Measurements from ENCODE around the gene DEPDC4.

- TF ChIP-seq, protein P1, sequence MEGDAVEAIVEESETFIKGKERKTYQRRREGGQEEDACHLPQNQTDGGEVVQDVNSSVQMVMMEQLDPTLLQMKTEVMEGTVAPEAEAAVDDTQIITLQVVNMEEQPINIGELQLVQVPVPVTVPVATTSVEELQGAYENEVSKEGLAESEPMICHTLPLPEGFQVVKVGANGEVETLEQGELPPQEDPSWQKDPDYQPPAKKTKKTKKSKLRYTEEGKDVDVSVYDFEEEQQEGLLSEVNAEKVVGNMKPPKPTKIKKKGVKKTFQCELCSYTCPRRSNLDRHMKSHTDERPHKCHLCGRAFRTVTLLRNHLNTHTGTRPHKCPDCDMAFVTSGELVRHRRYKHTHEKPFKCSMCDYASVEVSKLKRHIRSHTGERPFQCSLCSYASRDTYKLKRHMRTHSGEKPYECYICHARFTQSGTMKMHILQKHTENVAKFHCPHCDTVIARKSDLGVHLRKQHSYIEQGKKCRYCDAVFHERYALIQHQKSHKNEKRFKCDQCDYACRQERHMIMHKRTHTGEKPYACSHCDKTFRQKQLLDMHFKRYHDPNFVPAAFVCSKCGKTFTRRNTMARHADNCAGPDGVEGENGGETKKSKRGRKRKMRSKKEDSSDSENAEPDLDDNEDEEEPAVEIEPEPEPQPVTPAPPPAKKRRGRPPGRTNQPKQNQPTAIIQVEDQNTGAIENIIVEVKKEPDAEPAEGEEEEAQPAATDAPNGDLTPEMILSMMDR (IDR thresholded peaks at IDR 0.05): no peak
- TF ChIP-seq POLR2A (IDR thresholded peaks at IDR 0.05): no peak
Measured at GRCh38 chr12:100243137-100243536, 23.7 kb downstream of the DEPDC4 start.
